Hematopoietic multipotent progenitor cell (in vitro differentiated cells): ENCODE measurements around the gene TAS1R3. TPM values are rescaled to one million over a fixed set of nuclear protein-coding genes. Genes with fewer than 3 reads are reported as not detected.
A peak's percentile ranks its signal among the peaks of the same experiment; 100 is the strongest.

ENCODE experiments used
- DNase-seq, 3 donors: peaks; one replicate each; pipeline ENCODE4 v3.0.0-alpha.2; 2011 to 2015; ENCODE audit warnings: low read depth in 2 of 3, low spot score in 2 of 3
- total RNA-seq: library from RNA; depleted of rRNA; stranded (reverse); fragments of >200 nt; gene quantifications from one replicate; pipeline ENCODE4 v1.2.3, GENCODE V29; 2012

The TAS1R3 gene
- total RNA-seq, 1 donor = 0.54 TPM

DNA sequence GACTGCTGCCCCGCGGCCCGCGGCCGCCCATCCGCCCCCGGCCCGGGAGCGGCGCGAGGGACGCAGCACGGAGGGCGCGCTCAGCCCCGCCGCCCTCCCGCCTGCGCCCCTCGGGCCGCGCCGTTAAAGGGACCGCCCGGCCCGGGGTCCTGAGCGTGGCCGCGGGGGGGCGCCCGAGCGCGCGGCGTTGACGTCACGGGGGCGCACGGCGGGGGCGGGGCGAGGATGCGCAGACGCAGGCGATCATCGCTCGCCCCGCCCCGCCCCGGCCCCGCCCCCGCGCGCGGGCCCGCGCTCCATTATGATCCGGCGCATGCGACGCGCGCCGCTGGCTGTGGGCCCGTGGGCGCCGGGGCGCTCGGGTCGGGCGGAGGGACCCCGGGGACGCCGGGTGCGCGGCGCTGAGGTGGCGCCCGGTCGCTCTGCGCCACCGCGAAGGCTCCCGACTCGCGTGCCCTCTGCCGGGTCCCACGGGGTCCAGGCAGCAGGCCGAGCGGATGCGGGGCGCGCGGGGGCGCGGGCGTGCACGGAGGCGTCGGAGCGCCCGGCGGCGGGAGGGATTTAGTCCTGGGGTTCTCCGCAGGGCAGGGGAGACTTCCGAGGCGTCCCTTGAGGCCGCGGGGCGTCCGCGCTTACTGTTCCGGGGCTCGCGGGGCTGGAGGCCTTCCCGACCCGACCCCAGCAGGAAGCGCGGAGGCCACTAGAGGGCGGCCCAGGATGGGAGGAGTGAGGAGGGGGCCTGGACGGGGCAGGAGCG lies 18.4 kb downstream of the TAS1R3 start, which contains the start of gene DVL1:
Gene DVL1 (minus strand): TSS at position 163 of the 757 bp plus-strand sequence. CDS start 353 bp downstream, outside the sequence.
- DNase-seq = peak; percentile 65 to 82 (median 75)

DNA sequence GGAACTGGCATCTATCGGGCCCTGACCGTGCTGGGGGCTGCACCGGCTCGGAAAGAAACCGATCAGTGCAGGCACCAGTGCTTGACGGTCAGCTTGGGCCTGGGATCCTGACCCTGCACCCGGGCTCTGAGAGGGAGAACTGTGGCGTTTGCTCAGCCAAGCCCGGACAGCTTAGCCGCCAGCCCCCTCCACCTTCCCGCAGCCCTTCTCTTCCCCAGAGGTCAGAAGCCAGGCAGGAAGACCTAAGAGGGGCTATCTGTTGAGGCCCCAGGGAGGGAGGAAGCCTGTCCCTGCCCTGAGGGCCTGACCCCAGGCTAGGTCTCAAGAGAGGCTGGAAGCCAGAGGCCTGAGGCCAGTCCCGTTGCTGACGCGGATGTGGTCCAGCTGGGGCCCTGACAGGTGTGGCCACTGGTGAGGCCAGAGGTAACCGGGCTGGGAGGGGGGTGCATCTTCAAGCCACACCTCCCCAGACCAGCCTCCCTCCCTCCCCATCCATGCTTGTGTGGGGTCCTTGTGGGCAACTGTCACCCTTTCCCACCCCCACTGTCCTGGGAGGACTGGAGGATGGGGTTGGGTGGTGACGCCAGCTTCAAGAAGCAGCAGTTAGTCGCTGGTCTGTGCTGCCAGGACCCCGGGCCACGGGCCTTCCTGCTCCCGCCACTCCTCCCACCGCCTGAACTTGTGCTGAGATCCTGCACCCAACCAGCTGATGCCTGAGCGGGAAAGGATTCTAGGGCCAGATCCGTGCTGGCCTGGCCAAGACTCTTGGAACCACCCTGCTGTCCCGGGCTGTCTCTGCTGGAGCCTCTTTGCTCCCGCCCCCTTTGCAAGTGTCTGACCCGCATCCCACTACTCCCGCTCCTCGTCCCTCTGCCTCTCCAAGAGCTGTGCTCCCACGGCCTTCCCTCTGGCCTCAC lies 20.7 kb downstream of the TAS1R3 start:
- DNase-seq = no peak

DNA sequence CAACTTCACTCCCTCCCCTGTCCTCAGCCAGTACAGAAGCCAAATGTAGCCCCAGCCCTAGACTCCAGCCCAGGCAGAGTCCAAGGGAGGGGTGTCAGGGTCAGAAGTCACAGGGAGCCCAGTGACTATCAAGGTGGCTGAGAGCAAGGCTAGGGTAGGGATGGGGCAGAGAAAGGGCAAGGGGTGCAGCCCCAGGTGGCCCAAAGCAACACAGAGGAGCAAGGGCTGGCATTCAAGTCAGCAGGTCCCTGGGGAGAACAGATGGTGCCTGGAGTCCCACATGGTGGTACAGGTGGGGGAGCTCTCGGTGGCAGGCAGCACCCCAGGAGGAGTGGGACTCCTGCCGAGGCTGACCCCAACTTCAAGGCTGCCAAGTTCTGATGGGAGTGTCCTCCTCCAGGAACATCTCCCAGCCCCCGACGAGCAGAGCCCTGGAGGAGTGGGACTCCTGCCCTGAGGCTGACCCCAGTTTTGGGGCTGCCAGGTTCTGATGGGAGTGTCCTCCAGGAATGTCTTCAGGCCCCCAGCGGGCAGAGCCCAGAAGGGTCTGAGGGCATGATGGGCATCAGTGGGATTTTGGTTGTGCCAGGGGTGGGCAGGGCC lies 21.8 kb downstream of the TAS1R3 start:
- no peak for DNase-seq

DNA sequence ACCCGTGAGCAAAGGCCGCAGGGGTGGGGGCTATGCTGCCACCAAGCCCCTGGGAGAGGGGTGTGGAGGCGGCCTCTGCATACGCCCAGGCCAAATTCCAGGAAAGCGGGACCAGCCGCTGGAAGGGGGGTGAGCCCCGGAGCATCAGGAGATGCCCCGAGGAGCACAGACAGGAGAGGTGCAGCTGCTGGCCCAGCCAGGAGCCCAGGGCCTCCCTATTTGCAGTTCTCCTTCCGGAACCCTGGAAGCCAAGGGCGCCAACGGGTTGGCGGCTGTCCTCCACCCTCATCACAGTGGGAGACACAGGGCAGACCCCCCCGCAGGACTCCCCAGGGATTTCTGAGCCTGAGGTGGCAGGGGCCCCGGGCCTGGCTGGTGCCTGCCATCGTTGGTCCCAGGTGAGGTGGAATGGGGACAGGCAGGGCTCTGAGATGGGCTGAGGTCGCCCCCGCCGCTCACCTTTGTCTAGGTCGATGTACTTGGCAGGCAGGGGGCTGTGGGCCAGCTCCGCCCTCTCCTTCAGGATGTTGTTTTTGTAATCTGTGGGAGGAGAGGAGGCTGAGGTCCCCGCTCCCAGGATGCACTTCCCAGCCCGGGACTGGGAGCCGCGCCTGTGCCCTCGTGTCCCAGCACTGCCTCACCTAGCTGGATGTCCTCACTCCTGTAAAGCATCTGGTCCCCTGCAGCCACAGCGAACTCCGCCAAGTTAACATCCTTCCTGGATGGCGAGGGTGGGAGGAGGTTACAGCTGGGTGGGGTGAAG lies 22.5 kb downstream of the TAS1R3 start:
- no peak for DNase-seq

DNA sequence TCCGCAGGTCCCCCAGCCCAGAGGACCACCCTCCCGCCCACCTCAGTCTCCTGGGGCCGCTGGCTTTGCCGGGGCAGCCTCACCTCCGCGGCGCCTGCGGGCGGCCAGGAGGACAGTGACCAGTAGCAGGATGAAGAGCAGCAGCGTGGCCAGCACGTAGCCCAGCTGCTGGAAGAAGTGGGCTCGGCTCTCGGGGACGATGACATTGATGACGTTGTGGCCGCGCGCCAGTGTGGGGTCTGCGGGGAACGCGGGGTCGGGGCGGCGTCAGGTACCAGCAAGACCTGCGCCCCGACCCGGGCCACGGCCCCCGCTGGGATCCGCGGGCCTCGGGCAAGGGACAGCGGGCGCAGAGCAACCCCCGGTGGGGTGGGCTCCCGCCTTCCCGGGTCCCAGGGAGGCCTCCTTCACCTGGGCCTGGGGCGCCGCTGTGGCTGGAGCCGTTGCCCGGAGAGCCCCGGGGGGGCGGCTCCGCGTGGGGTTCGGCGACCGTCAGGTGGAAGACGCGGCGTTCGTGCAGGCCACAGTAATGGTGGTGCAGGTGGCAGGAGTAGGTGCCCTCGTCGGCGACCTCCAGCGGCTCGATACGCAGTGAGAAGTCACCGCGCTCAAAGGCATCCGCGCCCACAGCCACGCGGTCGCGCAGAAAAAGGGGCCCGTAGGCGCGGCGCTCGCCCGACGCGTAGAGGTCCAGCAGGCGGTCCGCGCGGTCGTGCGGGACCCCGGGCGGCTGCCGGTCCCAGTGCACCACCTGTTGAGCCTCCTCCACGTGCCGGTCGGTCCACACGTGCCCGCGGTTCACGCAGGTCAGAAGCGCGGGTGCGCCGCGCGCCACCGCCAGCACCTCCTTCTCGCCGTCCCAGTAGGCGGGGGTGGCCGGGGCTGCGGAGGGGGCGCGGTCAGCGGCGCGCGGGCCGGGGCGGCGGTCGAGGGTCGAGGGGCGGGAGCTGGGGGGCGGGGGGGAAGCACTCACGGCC lies 23.5 kb downstream of the TAS1R3 start:
- no peak for DNase-seq

DNA sequence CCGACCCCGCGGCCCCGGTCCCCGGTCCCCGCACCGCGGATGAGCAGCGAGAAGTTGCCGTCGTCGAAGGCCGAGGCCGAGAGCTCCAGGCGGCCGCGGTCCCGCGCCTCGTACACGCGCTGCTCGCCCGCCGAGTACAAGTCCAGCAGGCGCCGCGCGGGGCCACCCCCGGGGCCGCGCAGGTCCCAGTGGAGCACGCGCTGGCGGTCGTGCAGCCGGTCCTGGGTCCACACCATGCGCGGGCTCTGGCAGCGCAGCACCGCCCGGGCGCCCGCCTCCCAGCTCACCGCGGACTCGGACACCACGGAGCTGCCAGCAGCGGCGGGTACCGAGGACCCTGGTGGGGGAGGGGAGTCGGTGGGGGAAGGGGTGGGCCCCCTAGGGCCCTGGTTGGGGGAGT lies 24.3 kb downstream of the TAS1R3 start:
- DNase-seq = no peak

DNA sequence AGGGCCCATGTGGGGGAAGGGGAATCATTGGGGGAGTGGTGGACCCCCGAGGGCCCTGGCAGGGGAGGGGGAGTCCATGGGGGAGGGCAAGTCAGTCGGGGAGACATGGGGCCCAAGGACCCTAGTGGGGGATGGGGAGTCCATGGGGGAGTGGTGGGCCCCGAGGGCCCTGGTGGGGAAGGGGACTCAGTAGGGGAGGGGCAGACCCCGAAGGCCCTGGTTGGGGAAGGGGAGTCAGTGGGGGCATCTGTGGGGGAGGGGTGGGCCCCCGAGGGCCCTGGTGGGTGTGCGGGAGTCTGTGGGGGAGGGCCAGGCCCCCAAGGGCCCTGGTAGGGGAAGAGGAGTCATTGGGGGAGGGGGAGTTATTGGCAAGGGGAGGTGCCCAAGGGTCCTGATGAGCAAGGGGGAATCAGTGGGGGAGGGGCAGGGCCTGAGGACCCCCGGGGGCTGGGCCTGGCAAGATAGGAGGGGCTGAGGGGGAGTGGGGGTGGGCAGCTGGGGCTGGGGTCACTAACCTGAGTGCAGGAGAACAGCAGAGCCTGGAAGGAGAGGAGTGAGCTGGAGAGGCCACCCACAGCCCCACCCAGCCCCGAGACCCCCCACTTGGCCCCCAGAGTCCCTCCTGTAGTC lies 25.2 kb downstream of the TAS1R3 start:
- no peak for DNase-seq

DNA sequence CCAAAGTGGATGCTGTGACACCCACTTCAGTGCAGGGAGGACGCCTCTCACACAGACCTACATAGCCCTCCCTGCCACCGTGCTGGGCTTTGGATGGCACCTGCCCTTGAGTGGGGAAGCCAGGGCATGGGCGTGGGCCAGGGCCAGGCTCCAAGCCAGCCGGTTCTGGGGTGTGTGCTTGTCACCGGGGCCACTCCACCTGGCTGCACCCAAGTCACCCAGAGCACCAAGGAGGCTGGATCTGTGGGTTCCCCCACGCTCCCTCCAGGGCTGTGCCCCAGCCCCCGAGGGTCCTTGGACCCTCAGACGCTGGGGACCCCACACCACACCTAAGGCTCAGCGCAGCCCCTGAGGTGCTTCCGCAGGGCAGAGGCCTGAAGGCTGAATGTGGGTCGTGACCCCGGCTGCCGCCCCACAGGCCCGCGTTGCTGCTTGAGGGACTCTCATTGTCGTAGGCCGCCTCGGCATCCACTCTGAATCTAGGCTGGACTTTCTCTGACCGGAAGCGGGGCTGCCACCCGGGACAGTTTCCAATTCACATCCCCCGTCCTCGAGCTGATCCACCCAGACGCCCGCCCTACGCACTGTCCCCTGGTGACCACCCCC lies 25.8 kb downstream of the TAS1R3 start:
- no peak for DNase-seq

DNA sequence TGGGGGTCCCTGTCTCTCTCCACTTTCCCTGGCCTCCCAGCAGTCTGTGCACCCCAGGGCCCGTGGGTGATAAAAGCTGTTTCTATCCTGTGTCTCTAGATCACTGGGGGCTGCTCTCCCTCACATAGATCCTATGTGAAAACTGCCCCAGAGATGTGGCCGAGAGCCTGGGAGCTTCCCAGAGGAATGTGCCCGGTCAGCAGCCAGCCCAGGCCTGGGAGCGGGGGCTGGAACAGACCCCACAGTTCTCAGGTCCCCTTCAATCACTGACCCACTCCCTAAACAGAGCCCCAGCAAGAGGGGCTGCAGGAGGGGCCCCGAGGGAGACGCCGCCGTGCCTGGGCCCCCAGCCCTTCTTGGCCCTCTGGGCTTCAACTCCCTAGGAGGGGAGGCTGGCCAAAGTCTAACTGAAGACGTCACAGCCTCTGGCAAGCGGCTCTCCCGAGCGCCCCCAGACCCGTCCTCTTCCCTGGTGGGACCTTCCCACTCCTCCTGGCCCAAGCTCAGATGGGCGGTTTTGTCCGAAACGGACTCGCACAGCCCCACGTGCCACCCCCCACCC lies 26.9 kb downstream of the TAS1R3 start:
- DNase-seq = no peak

DNA sequence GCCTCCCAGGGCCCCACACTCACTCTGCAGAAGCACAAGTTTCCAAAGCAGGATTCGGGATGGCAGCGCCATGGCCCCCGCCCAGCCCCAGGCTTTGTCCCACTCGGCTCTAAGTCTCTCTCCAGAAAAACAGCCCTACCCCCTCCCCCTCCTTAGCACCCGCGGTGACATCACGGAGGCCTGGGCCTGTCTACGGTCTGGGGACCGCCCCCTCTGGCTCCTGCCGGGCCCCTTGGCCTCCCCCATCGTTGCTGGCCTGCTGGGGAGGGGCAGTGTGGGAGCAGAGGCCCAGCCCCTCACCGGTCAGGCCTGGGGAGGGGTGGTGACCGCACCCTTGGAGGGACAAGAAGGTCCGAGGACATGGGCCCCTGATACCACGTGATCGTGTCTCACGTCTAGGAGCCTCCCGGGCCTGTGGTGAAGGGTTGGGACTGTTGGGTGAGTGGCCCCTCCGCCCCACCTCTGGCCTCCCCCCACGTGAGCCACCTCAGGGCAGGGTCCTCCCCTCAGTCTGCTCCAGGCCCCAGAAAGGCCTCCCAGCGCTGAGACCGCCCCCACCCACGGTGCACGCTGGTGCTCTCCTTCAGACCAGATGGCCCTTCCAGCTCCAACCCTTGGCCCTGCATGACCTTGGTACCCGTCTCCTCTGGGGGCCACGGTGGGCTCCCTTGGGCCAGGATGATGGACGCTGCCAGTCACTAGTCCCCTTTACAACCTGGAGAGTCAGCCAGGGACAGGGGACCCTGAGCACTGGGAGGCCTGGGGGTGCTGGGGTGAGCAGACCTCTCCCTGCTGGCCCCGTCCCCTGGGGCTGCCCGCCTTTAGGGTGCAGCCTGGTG lies 27.6 kb downstream of the TAS1R3 start, which contains the start of gene MXRA8:
Gene MXRA8 (minus strand): TSS at position 123 of the 839 bp plus-strand sequence. CDS start 51 bp downstream, at position 72.
- DNase-seq = peak in 1 of 3 donors; percentile 28

DNA sequence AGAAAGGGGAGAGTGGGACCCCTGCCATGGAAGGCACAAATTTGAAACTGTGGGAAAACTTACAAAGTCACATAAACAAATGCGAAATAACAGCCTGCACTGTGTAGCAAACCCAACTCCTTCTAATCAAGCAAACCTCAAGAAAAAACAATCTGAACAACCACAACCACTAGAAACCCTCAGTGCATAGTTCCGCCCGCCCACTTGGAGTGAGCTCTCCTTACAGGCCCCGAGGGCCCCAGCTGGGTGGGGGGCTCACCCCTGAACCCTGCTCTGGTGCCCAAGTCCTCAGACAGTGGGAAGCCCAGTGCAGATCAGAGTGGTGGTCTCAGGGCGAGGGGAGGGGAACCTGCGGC lies 28.2 kb downstream of the TAS1R3 start:
- no peak for DNase-seq

DNA sequence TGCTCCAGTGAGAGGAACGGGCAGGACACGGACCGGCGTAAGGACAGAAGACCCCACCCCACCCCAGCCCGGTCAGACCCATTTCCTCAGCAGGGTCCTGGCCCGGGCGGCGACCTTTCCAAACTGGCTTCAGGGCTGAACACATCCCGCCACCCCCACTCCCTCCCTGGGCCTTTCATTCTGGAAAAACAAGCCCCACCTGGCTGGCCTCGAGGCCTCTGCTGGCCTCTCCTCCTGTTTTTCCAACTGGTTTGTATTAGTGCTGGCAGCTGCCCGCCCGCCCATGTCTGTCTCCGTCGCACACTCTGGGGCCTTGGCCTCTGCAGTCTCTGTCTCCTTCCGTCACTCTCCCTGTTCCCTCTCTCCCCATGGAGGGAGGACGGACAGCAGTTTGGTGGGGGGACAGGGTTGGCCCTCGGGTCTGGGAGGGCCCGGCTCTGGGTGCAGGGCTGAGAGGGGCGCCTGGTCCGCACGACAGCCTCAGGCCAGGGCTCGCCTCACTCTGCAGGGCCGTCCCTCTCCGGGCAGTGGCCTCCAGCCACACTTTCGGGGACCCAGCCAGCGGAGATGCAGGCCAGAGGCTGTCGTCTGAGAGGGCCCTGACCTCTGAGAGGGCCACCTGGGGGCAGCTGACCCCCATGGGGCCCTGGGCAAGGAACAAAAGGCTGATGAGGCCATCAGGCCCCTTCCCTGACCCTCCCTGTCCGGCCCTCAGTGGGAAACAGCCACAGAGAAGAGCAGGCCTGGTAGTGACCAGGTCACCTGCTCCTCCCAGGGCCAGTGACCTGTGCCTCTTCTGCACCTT lies 28.8 kb downstream of the TAS1R3 start:
- DNase-seq = no peak

DNA sequence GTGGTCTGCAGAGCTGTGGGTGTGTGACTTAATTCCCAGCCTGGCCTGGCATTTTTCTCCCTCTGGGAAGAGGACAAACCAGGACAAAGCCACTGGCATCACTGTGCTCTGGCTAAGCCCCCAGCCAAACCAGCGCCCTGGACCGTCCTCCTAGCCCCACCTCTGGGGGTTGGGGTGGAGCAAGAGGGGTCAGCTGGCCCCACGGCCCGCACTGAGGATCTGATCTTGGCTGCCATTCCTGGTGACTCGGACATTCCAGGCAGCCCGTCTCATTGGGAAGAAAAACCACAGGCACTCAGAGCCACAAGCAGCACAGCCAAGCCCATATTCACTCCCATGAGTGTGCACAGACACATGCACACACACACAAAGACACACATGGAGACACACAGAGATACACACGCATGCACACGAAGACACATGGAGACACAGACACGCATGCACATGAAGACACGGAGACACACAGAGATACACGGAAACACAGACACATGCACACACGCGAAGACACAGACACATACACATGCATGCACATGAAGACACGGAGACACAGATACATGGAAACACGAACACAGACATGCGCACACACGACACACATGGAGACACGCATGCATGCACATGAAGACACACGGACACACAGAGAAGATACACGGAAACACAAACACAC lies 29.6 kb downstream of the TAS1R3 start:
- no peak for DNase-seq

DNA sequence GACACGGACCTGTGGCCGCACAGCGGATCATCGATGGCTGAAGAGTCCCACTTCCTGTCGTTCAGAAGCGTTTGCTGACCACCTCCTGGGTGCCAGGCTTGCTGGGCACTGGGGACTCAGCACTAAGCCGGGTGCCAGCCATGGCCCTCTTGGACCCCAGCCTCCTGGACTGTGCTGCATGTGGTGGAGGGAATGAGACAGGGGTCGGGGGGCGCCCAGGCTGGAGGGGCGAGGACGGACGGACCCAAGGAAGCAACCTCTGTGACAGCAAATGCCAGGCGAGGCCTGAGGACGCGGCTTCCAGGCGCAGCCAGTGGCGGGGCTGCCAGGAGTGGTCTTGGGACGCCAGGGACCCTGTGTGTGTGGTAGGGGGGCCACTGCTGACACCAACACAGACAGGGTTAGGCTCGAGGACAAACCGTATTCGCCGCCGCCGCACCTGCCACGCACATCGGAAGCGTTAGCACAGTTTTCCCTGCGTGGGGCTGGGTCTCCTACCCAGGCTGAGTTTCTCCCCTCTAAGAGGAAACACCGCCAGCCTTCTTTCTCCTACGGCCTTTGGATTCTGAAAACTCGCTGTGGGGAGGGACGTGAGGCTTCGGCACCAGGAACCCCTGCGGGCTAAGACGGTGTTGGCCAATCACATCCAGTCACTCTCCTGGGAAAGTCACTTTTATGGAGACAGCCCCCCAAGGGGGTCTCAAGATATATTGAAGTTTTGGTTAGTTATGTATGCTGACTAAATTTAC lies 30.3 kb downstream of the TAS1R3 start:
- DNase-seq = no peak

DNA sequence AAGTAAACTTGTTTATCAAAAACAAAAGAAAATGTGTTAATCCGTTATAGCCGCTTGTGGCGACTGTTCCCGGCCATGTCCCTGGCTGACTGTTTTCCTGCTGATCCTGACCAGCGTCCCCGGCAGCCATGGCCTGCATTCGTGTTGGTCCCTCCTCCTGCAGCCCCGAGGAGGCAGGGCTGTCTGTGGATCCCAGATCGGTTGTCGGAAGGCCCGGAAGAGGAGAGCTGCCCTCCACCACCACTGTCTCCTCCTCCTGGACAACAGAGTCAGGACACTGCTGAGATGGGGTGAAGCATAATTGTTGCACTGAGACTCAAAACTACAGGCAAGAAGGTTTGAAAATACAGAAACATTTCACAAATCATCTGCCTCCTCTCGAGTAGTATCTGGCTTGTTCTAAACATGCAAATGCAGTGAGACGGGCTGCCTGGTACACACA lies 30.9 kb downstream of the TAS1R3 start:
- no peak for DNase-seq
